Breast epithelium (tissue), 4 donors: Measurements from ENCODE around the gene RIC3. TPM values are rescaled to one million over a fixed set of nuclear protein-coding genes. Genes with fewer than 3 reads are reported as not detected.

Experiments used
- DNase-seq, 2 donors: peaks; one replicate each; pipeline ENCODE4 v3.0.0-alpha.2; 2019; ENCODE audit warnings: low spot score in 2 of 2
- H3K27ac ChIP-seq, 2 donors: fragments of 200-600 bp; sonication (generic) in 1 of 2; one replicate each; pipeline ENCODE4 v1.5.1; 2016 to 2019; ENCODE audit warnings: mild to moderate bottlenecking in 1 of 2
- H3K27me3 ChIP-seq, 2 donors: fragments of 200-600 bp; sonication (generic) in 1 of 2; one replicate each; pipeline versions ENCODE4 v1.5.1 to v1.6.0; 2017 to 2019; ENCODE audit warnings: control low read depth in 1 of 2, mild to moderate bottlenecking in 1 of 2
- H3K36me3 ChIP-seq: fragments of 200-600 bp; one replicate; pipeline ENCODE4 v1.5.1; 2019
- H3K4me1 ChIP-seq, 2 donors: fragments of 200-600 bp; sonication (generic); one replicate each; pipeline ENCODE4 v1.5.1; 2016 to 2019; ENCODE audit warnings: control low read depth in 1 of 2
- H3K4me3 ChIP-seq, 3 donors: fragments of 200-600 bp; sonication (generic); 1 replicate in 2 of 3; 2 replicates in 1 of 3; pipeline ENCODE4 v1.5.1; 2016 to 2019; ENCODE audit warnings: mild to moderate bottlenecking in 3 of 3, moderate library complexity in 2 of 3
- H3K9me3 ChIP-seq, 2 donors: fragments of 200-600 bp; sonication (generic) in 1 of 2; one replicate each; pipeline ENCODE4 v1.5.1; 2016 to 2019; ENCODE audit warnings: control low read depth in 1 of 2
- CTCF ChIP-seq, 3 donors: fragments of 450-650 bp; IDR thresholded peaks; one replicate each; pipeline ENCODE4 v1.5.1; 2016 to 2017; ENCODE audit warnings: antibody characterized with exemption in 3 of 3, mild to moderate bottlenecking in 3 of 3, moderate library complexity in 3 of 3
- POLR2A ChIP-seq: fragments of 450-650 bp; IDR thresholded peaks from one replicate; pipeline ENCODE4 v1.6.1; 2016; ENCODE audit warnings: antibody characterized with exemption, mild to moderate bottlenecking, moderate library complexity
- POLR2AphosphoS5 ChIP-seq, 3 donors: sonication (generic); formaldehyde crosslinking; IDR thresholded peaks; one replicate each; pipeline ENCODE4 v1.6.1; 2017; ENCODE audit warnings: antibody characterized with exemption in 3 of 3
- intact Hi-C: fragments of 100-400 bp; cut with DNase I; formaldehyde crosslinking; loops from one replicate; pipeline ENCODE4 v1.15.1; 2023; ENCODE audit warnings: low total_unique reads
- total RNA-seq, 3 donors: library from RNA; depleted of rRNA; stranded (reverse); fragments of >200 nt; gene quantifications; one replicate each; pipeline ENCODE4 v1.1.0, GENCODE V29; 2016

Gene RIC3
- total RNA-seq, 3 donors from 2014 or later, result 4.5 to 48.0 (median 24.3) TPM

- no peaks in the 10 kb centered on the region for H3K9me3 ChIP-seq
- intact Hi-C loops, result loop anchor here (10.0 kb wide), 1 partner anchor 61 kb away; no protein-coding TSS in a partner anchor
- no peak overlapping the region for H3K27ac ChIP-seq
- H3K4me3 ChIP-seq, result no peak overlapping the region
- no peak for TF ChIP-seq POLR2A
- TF ChIP-seq POLR2AphosphoS5 (IDR thresholded peaks at IDR 0.05), result no peak
- TF ChIP-seq CTCF (IDR thresholded peaks at IDR 0.05), result no peak
- H3K36me3 ChIP-seq, result no peaks in the 10 kb centered on the region
- H3K4me1 ChIP-seq, result no peaks in the 10 kb centered on the region
- DNase-seq, result no peak
- no peaks in the 10 kb centered on the region for H3K27me3 ChIP-seq
Observed at GRCh38 chr11:8095371-8095770, 73.5 kb downstream of the RIC3 start.

- intact Hi-C loops, result loop anchor here (10.0 kb wide), 1 partner anchor 60 kb away; no protein-coding TSS in a partner anchor
- no peak overlapping the region for H3K4me3 ChIP-seq
- DNase-seq, result no peak
- no peaks in the 10 kb centered on the region for H3K27me3 ChIP-seq
- no peak overlapping the region for H3K27ac ChIP-seq
- TF ChIP-seq CTCF (IDR thresholded peaks at IDR 0.05) (no peak), POLR2AphosphoS5 (IDR thresholded peaks at IDR 0.05) (no peak), POLR2A (no peak)
- H3K36me3 ChIP-seq, result no peaks in the 10 kb centered on the region
- no peaks in the 10 kb centered on the region for H3K4me1 ChIP-seq
- H3K9me3 ChIP-seq, result no peaks in the 10 kb centered on the region
Observed at GRCh38 chr11:8094656-8095055, 74.2 kb downstream of the RIC3 start.

- intact Hi-C loops, result loop anchor here (10.0 kb wide), 1 partner anchor 59 kb away; no protein-coding TSS in a partner anchor
- no peaks in the 10 kb centered on the region for H3K9me3 ChIP-seq
- H3K4me1 ChIP-seq, result no peaks in the 10 kb centered on the region
- DNase-seq, result no peak
- no peak overlapping the region for H3K4me3 ChIP-seq
- no peak for TF ChIP-seq CTCF (IDR thresholded peaks at IDR 0.05)
- TF ChIP-seq POLR2AphosphoS5 (IDR thresholded peaks at IDR 0.05), result no peak
- TF ChIP-seq POLR2A, result no peak
- H3K36me3 ChIP-seq, result no peaks in the 10 kb centered on the region
- H3K27me3 ChIP-seq, result no peaks in the 10 kb centered on the region
- H3K27ac ChIP-seq, result no peak overlapping the region
Observed at GRCh38 chr11:8093931-8094575, 74.8 kb downstream of the RIC3 start.

GRCh38 chr11:8092587-8093424 lies 76.0 kb downstream of the RIC3 start:
- peak in 1 of 2 donors; percentile 54 for DNase-seq
- Histone ChIP-seq H3K4me1 (no peaks in the 10 kb centered on the region), H3K27me3 (no peaks in the 10 kb centered on the region), H3K27ac (no peak overlapping the region), H3K36me3 (no peaks in the 10 kb centered on the region), H3K4me3 (no peak overlapping the region), H3K9me3 (no peaks in the 10 kb centered on the region)
- no peak for TF ChIP-seq POLR2AphosphoS5 (IDR thresholded peaks at IDR 0.05)
- TF ChIP-seq CTCF (IDR thresholded peaks at IDR 0.05), result peak in 2 of 3 donors; percentile 36 to 54
- intact Hi-C loops, result loop anchor here (10.0 kb wide), 1 partner anchor 58 kb away; no protein-coding TSS in a partner anchor

GRCh38 chr11:8091721-8092120 lies 77.1 kb downstream of the RIC3 start:
- Histone ChIP-seq H3K9me3 (no peaks in the 10 kb centered on the region), H3K27me3 (no peaks in the 10 kb centered on the region), H3K27ac (no peak overlapping the region), H3K4me1 (no peaks in the 10 kb centered on the region), H3K36me3 (no peaks in the 10 kb centered on the region), H3K4me3 (no peak overlapping the region)
- intact Hi-C loops, result loop anchor here (10.0 kb wide), 1 partner anchor 57 kb away; no protein-coding TSS in a partner anchor
- DNase-seq, result no peak
- TF ChIP-seq POLR2AphosphoS5 (IDR thresholded peaks at IDR 0.05), result no peak
- TF ChIP-seq POLR2A, result no peak
